ENCODE results near the gene PDE2A. TPM values are rescaled to one million over a fixed set of nuclear protein-coding genes. Genes with fewer than 3 reads are reported as not detected.

PDE2A gene
- total RNA-seq, 2 experiments from 2014 or later: 4.0 to 4.5 TPM

DNA sequence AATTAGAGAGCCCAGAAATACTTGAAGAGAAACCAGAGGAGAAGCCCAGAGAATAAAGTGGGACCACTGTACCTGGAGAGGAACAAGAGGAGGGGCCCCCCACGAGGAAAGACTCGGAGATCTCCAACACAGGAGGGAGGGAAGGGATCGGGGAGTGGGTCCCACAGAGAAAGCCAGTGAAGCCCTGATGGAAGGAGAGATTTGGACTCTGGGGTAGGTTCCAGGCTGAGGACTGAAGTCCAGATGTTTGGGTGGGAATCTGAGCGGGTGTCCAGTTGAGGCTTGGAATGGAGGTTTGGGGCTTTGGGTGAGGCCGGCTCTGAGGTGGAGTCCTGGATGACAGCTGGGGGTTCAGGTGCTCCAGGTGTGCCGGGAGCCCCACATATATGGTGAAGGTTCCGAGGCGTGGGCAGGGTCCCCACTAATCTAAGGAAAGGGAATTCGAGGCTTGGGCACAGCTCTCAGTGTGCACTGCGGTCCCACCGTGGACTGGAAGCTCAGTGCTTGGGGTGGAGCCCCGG lies 32.6 kb downstream of the PDE2A start:
- ATAC-seq (ENCODE audit: poor library complexity) (no peak), DNase-seq (no peak)
- Histone ChIP-seq H3K36me3 (ENCODE audit: insufficient read depth, low read length) (no peaks in the 10 kb centered on the region), H3K4me1 (ENCODE audit: insufficient read depth, low read length) (peaks cover 19% of the 10 kb centered on the region), H3K4me3 (ENCODE audit: low read length) (no peak overlapping the region), H3K27me3 (ENCODE audit: control insufficient read depth in 1 of 2, insufficient read depth in 2 of 2, low read length in 2 of 2) (peaks cover 19 to 21% of the 10 kb centered on the region in 2 experiments), H3K27ac (ENCODE audit: low read depth in 1 of 2, low read length in 2 of 2) (no peak overlapping the region), H3K9me3 (ENCODE audit: control insufficient read depth in 1 of 2, insufficient read depth in 1 of 2, low read length in 2 of 2) (no peaks in the 10 kb centered on the region)
- Mint-ChIP-seq H3K27ac (no peak overlapping the region), H3K4me1 (ENCODE audit: low read depth) (peaks cover 7% of the 10 kb centered on the region), H3K27me3 (peaks cover 19% of the 10 kb centered on the region), H3K36me3 (ENCODE audit: low read depth) (no peaks in the 10 kb centered on the region), H3K4me3 (no peak overlapping the region), H3K9me3 (no peaks in the 10 kb centered on the region)
- intact Hi-C loops (cut with DNase I, micrococcal nuclease): loop anchor here in 1 of 2 experiments (2.0 kb wide), 1 partner anchor 171 kb away; no protein-coding TSS in a partner anchor
- ChIA-PET POLR2A (no interaction called here), CTCF (interaction anchor here (0.9 kb wide), 1 partner anchor 56 kb away, joined by 3 read pairs; no protein-coding TSS in a partner anchor)
- TF ChIP-seq, protein P1, sequence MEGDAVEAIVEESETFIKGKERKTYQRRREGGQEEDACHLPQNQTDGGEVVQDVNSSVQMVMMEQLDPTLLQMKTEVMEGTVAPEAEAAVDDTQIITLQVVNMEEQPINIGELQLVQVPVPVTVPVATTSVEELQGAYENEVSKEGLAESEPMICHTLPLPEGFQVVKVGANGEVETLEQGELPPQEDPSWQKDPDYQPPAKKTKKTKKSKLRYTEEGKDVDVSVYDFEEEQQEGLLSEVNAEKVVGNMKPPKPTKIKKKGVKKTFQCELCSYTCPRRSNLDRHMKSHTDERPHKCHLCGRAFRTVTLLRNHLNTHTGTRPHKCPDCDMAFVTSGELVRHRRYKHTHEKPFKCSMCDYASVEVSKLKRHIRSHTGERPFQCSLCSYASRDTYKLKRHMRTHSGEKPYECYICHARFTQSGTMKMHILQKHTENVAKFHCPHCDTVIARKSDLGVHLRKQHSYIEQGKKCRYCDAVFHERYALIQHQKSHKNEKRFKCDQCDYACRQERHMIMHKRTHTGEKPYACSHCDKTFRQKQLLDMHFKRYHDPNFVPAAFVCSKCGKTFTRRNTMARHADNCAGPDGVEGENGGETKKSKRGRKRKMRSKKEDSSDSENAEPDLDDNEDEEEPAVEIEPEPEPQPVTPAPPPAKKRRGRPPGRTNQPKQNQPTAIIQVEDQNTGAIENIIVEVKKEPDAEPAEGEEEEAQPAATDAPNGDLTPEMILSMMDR (IDR thresholded peaks at IDR 0.05): no peak

DNA sequence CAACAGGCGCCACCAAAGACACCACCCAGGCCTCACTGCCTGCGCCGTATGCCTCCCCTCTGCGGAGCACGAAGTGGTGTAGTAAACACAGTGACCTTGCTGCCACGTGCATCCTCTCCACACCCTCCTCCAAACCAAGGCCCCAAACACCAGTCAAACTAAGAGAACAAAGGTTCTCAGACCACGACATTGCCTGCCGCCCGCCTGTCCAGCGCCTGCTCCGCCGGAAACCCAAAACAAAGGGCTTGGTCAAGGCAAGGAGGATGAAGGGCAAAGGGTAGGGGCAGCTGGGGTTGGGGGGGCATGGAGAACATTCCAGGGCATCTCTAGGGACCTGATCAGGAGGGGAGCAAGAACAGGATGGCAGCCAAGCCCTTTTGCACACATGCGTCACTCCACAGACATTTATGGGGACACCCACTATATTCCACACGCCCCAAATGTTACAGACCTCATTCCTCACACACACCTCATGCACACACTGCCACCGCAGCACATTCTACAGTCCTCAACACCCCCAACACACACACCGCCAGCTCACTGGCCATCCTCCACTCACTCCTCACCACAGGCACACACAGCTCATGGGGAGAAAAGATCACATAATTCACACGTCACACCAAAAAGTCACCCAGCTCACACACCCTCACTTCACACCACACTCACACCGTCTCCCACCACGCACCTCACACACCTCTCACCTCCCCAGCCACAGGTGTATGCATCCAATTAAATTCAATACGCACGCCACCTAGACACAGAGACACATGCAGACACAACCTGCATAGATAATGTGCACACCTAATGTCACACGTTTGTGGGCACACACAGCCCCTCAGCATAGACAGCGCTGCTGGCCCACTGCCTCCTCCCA lies 34.5 kb downstream of the PDE2A start:
- ChIA-PET CTCF (no interaction called here), POLR2A (no interaction called here)
- peaks cover 19 to 21% of the 10 kb centered on the region in 2 experiments for H3K27me3 ChIP-seq (ENCODE audit: control insufficient read depth in 1 of 2, insufficient read depth in 2 of 2, low read length in 2 of 2)
- peaks cover 7% of the 10 kb centered on the region for H3K4me1 Mint-ChIP-seq (ENCODE audit: low read depth)
- H3K27me3 Mint-ChIP-seq: peaks cover 19% of the 10 kb centered on the region
- TF ChIP-seq, protein P1 (IDR thresholded peaks at IDR 0.05): no peak
- no peak overlapping the region for H3K4me3 Mint-ChIP-seq
- intact Hi-C loops (cut with DNase I, micrococcal nuclease): no loop called here
- H3K4me1 ChIP-seq (ENCODE audit: insufficient read depth, low read length): peaks cover 19% of the 10 kb centered on the region
- no peaks in the 10 kb centered on the region for H3K9me3 Mint-ChIP-seq
- H3K9me3 ChIP-seq (ENCODE audit: control insufficient read depth in 1 of 2, insufficient read depth in 1 of 2, low read length in 2 of 2): no peaks in the 10 kb centered on the region
- ATAC-seq (ENCODE audit: poor library complexity) (no peak), DNase-seq (no peak)
- no peak overlapping the region for H3K27ac Mint-ChIP-seq
- no peak overlapping the region for H3K27ac ChIP-seq (ENCODE audit: low read depth in 1 of 2, low read length in 2 of 2)
- H3K4me3 ChIP-seq (ENCODE audit: low read length): no peak overlapping the region
- no peaks in the 10 kb centered on the region for H3K36me3 Mint-ChIP-seq (ENCODE audit: low read depth)
- H3K36me3 ChIP-seq (ENCODE audit: insufficient read depth, low read length): no peaks in the 10 kb centered on the region

DNA sequence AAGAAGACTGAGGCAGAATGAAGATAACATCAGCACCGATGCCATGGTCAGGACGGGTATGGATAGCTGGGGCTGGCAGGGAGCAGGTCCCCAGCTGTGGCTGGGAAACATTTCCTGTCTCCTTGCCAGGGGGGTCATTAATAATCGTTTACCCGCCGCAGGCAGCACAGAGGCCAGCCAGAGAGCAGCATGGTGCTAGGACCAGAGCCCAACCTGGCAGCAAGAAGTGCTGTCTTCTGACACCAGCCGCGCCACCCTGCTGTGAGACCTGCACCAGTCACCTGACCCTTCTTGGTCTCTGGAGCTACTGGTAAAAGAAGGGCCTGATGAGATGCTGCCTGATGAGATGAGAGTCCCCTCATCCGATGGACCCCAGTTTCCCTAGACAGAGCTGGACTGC lies 36.3 kb downstream of the PDE2A start:
- no peak overlapping the region for H3K27ac Mint-ChIP-seq
- H3K9me3 Mint-ChIP-seq: no peaks in the 10 kb centered on the region
- Histone ChIP-seq H3K9me3 (ENCODE audit: control insufficient read depth in 1 of 2, insufficient read depth in 1 of 2, low read length in 2 of 2) (no peaks in the 10 kb centered on the region), H3K4me1 (ENCODE audit: insufficient read depth, low read length) (peaks cover 13% of the 10 kb centered on the region), H3K27ac (ENCODE audit: low read depth in 1 of 2, low read length in 2 of 2) (no peak overlapping the region), H3K36me3 (ENCODE audit: insufficient read depth, low read length) (no peaks in the 10 kb centered on the region), H3K27me3 (ENCODE audit: control insufficient read depth in 1 of 2, insufficient read depth in 2 of 2, low read length in 2 of 2) (peaks cover 19 to 21% of the 10 kb centered on the region in 2 experiments), H3K4me3 (ENCODE audit: low read length) (no peak overlapping the region)
- H3K27me3 Mint-ChIP-seq: peaks cover 11% of the 10 kb centered on the region
- H3K36me3 Mint-ChIP-seq (ENCODE audit: low read depth): no peaks in the 10 kb centered on the region
- intact Hi-C loops (cut with DNase I, micrococcal nuclease): no loop called here
- TF ChIP-seq, protein P1 (IDR thresholded peaks at IDR 0.05): no peak
- no peak overlapping the region for H3K4me3 Mint-ChIP-seq
- H3K4me1 Mint-ChIP-seq (ENCODE audit: low read depth): no peaks in the 10 kb centered on the region
- ATAC-seq (ENCODE audit: poor library complexity) (no peak), DNase-seq (no peak)
- ChIA-PET POLR2A (no interaction called here), CTCF (interaction anchor here (1.0 kb wide), 1 partner anchor 52 kb away, joined by 4 read pairs; no protein-coding TSS in a partner anchor)

All from CD4-positive, alpha-beta T cell (primary cell).